RWPE1 (cell line): ENCODE measurements around the gene PLAU.
A peak's percentile ranks its signal among the peaks of the same experiment; 100 is the strongest.

ENCODE experiments used
- CTCF ChIA-PET: fragments of 350-600 bp; sonication (Branson Sonifier 250); formaldehyde crosslinking; extraction: SDS; loops from one replicate; lab custom pipeline; 2021; lab: Yijun Ruan, JAX
- POLR2A ChIA-PET: fragments of 400-600 bp; formaldehyde crosslinking; extraction: SDS; loops from one replicate; lab custom pipeline; 2020; ENCODE audit warnings: antibody characterized with exemption; ENCODE audit not compliant: low non-redundant PET; lab: Yijun Ruan, JAX
- DNase-seq: peaks from one replicate; pipeline ENCODE4 v3.0.0; 2012; ENCODE audit warnings: low spot score
- H3K27ac ChIP-seq: fragments of 450-650 bp; 2 replicates; pipeline ENCODE4 v1.5.1; 2017
- TF ChIP-seq, protein P1 (sequence below): fragments of 450-650 bp; conservative IDR thresholded peaks from 2 replicates; pipeline ENCODE4 v1.5.1; 2017; ENCODE audit warnings: low read depth, mild to moderate bottlenecking

Gene PLAU

DNA sequence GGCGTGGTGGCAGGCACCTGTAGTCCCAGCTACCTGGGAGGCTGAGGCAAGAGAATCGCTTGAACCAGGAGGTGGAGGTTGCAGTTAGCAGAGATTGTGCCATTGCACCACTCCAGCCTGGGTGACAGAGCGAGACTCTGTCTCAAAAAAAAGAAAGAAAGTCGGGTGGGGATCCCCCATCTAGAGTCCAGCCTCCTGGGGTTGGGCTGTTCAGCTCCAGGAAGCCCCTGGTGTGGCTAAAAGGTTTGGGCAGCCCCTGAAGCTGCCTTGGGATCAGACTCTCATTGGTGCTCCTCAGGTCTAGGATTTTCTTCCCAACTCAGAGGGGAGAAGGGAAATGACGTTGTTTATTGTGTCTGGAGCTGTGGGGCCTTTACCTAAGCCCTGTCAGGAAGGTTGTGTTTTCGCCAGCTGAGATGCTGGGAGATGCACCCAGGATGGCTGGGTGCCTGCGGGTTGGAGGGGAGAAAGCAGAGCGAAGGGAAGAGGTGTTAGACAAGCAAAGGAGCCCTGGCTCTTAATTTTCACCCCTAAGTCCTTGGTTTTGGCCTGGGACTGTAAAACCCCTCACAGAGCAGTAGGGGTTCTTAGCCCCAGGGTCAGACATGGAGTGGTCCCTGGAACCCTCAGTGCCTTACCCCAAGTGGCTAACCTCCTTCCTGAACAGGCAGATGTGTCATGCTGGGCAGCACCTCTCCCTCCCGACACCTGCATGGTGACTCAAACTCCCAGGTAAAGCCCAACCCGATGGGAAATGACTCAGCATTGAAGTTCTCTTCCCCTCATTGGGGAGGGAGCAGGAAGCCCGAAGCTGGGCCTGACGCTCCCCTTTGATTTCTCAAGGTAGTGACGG lies 21.1 kb downstream of the PLAU start:
- H3K27ac ChIP-seq: peak overlapping the region; percentile 94
- DNase-seq: peak; percentile 99
- POLR2A ChIA-PET: interaction anchor here (2.0 kb wide), 1 partner anchor 44 kb away, joined by 6 read pairs; no protein-coding TSS in a partner anchor
- CTCF ChIA-PET: interaction anchor here (0.6 to 1.5 kb wide), 4 partner anchors 9 to 1896 kb away, joined by 3 to 9 read pairs (median 5); no protein-coding TSS in a partner anchor
- TF ChIP-seq, protein P1, sequence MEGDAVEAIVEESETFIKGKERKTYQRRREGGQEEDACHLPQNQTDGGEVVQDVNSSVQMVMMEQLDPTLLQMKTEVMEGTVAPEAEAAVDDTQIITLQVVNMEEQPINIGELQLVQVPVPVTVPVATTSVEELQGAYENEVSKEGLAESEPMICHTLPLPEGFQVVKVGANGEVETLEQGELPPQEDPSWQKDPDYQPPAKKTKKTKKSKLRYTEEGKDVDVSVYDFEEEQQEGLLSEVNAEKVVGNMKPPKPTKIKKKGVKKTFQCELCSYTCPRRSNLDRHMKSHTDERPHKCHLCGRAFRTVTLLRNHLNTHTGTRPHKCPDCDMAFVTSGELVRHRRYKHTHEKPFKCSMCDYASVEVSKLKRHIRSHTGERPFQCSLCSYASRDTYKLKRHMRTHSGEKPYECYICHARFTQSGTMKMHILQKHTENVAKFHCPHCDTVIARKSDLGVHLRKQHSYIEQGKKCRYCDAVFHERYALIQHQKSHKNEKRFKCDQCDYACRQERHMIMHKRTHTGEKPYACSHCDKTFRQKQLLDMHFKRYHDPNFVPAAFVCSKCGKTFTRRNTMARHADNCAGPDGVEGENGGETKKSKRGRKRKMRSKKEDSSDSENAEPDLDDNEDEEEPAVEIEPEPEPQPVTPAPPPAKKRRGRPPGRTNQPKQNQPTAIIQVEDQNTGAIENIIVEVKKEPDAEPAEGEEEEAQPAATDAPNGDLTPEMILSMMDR: no peak

DNA sequence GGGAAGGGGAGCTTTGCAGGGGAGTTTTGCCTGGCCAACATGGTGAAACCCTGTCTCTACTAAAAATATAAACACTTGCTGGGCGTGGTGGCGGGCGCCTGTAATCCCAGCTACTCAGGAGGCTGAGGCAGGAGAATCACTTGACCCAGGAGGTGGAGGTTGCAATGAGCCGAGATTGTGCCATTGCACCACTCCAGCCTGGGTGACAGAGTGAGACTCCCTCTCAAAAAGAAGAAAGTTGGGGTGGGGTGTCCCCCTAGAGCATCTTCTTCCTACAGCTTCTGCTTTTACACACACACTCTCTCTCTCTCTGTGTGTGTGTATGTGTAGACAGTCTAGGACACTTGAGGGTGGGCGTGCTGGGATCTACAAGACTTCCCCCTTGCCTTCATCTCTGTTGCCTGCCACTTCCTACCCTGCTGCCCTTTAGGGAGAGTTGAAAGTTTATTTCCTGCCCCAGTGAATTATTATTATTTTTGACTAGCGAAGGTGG lies 21.7 kb downstream of the PLAU start:
- ChIA-PET CTCF (interaction anchor here (0.6 to 1.5 kb wide), 4 partner anchors 8 to 1897 kb away, joined by 3 to 9 read pairs (median 5); no protein-coding TSS in a partner anchor), POLR2A (interaction anchor here (2.0 kb wide), 1 partner anchor 45 kb away, joined by 6 read pairs; no protein-coding TSS in a partner anchor)
- TF ChIP-seq, protein P1: no peak
- peak overlapping the region; percentile 94 for H3K27ac ChIP-seq
- no peak for DNase-seq

GRCh38 chr10:73934074-73934473 lies 23.1 kb downstream of the PLAU start:
- TF ChIP-seq, protein P1: no peak
- ChIA-PET CTCF (interaction anchor here (1.3 kb wide), 1 partner anchor 47 kb away, joined by 5 read pairs; no protein-coding TSS in a partner anchor), POLR2A (no interaction called here)
- H3K27ac ChIP-seq: peak overlapping the region; percentile 94
- no peak for DNase-seq

- H3K27ac ChIP-seq: no peak overlapping the region; the same call in 1 of the 2 replicates
- DNase-seq: no peak
- ChIA-PET CTCF (interaction anchor here (0.8 to 3.1 kb wide), 3 partner anchors 9 to 49 kb away, joined by 3 to 14 read pairs (median 3); partner anchors contain the start of gene PLAU), POLR2A (no interaction called here)
- TF ChIP-seq, protein P1: no peak
Observed at GRCh38 chr10:73935895-73936294, 25.0 kb downstream of the PLAU start.

DNA sequence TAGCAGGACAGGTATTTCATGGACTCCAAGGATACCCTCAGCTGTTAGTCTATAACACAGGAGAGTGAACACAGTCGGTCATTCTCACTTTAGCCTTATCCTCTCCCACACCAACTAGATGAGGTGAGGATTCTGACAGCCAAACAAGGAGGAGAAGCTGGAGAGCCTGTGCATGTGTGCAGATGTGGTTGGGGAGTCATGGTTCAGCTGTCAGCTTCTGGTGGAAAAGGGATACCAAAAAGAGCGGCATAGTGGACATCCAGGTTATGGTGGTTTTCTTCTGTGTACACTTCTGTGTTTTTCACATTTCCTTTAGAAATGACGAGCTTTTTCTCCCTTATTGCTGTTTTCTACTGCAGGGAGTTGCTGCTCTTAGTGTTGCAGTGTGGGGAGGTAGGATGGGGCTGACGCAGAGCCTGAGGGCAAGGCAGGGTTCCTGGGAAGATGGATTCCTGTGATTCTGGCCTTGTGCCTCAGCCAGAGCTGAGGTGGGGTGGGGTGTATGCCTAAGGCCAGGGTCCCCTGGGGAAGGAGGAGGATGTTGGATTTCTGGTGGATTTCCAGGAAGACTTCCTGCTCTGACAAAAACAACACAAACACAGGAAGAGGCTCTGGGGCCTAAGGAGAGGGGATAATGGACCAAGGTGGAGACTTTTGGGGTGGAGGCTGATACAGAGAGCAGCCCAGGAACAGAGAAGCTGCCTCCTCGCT lies 26.6 kb downstream of the PLAU start:
- DNase-seq: no peak
- H3K27ac ChIP-seq: peak overlapping the region; percentile 62
- POLR2A ChIA-PET: interaction anchor here (0.7 kb wide), 1 partner anchor 62 kb away, joined by 3 read pairs; no protein-coding TSS in a partner anchor
- TF ChIP-seq, protein P1: no peak
- CTCF ChIA-PET: interaction anchor here (0.5 to 3.1 kb wide), 5 partner anchors 18 to 195 kb away, joined by 3 to 14 read pairs (median 4); no protein-coding TSS in a partner anchor
